RWPE1 (cell line): ENCODE measurements around the gene FAM193B.

Source experiments
- CTCF ChIA-PET: fragments of 350-600 bp; sonication (Branson Sonifier 250); formaldehyde crosslinking; extraction: SDS; loops from one replicate; lab custom pipeline; 2021; lab: Yijun Ruan, JAX
- POLR2A ChIA-PET: fragments of 400-600 bp; formaldehyde crosslinking; extraction: SDS; loops from one replicate; lab custom pipeline; 2020; ENCODE audit warnings: antibody characterized with exemption; ENCODE audit not compliant: low non-redundant PET; lab: Yijun Ruan, JAX
- DNase-seq: peaks from one replicate; pipeline ENCODE4 v3.0.0; 2012; ENCODE audit warnings: low spot score
- H3K27ac ChIP-seq: fragments of 450-650 bp; 2 replicates; pipeline ENCODE4 v1.5.1; 2017
- TF ChIP-seq, protein P1 (sequence below): fragments of 450-650 bp; conservative IDR thresholded peaks from 2 replicates; pipeline ENCODE4 v1.5.1; 2017; ENCODE audit warnings: low read depth, mild to moderate bottlenecking

FAM193B gene

DNA sequence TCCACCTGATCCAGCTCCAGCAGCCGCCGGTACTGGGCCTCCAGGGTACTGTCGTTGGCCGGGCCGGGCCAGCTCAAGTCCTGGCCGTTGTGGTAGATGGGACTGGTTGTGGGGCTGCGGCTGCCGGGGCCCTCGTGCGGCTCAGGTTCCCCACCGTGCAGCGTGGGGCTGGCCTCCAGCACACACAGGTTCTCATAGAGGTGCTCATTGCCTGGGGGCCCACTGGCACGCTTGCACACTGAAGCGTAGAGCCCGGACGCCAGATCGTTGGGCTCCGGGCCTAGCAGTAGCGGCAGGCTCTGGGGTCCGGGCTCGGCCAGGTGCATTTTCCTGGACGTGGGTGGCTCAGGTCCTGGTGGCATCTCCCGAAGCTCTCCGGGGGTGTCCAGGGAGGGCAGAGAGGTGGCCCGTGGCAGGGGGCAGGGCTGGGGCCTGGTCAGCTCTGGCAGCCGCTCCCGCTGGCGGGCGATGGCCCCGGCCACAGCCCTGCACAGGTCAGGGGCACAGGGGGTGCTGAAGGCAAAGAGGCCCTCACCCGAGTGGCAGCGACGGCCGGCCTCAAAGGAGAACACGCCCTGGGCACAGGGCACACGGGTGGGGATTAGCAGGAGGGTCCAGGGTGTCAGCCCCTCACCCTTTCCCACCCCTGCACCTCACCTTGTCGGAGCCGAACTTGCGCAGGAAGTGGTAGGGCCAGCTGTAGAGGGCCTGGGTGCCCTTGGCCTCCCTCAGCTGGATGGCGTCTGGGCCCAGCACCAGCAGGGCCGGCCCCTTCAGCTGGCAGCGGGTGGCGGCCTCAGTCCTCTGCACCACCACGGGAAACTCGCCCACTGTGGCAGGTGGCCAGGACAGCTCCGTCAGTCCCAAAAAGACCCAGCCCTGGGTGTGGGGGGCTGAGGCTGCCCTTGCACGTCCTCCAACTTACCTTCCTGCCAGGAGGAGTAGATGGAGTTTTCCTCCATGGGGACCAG is 50.0 kb downstream of the FAM193B start:
- TF ChIP-seq, protein P1, sequence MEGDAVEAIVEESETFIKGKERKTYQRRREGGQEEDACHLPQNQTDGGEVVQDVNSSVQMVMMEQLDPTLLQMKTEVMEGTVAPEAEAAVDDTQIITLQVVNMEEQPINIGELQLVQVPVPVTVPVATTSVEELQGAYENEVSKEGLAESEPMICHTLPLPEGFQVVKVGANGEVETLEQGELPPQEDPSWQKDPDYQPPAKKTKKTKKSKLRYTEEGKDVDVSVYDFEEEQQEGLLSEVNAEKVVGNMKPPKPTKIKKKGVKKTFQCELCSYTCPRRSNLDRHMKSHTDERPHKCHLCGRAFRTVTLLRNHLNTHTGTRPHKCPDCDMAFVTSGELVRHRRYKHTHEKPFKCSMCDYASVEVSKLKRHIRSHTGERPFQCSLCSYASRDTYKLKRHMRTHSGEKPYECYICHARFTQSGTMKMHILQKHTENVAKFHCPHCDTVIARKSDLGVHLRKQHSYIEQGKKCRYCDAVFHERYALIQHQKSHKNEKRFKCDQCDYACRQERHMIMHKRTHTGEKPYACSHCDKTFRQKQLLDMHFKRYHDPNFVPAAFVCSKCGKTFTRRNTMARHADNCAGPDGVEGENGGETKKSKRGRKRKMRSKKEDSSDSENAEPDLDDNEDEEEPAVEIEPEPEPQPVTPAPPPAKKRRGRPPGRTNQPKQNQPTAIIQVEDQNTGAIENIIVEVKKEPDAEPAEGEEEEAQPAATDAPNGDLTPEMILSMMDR = no peak
- no peak for DNase-seq
- POLR2A ChIA-PET = interaction anchor here (1.2 kb wide), 1 partner anchor 11 kb away, joined by 7 read pairs; no protein-coding TSS in a partner anchor
- CTCF ChIA-PET = interaction anchor here (0.6 to 3.4 kb wide), 3 partner anchors 10 to 101 kb away, joined by 3 to 14 read pairs (median 4); no protein-coding TSS in a partner anchor
- H3K27ac ChIP-seq = peak overlapping the region; percentile 82

DNA sequence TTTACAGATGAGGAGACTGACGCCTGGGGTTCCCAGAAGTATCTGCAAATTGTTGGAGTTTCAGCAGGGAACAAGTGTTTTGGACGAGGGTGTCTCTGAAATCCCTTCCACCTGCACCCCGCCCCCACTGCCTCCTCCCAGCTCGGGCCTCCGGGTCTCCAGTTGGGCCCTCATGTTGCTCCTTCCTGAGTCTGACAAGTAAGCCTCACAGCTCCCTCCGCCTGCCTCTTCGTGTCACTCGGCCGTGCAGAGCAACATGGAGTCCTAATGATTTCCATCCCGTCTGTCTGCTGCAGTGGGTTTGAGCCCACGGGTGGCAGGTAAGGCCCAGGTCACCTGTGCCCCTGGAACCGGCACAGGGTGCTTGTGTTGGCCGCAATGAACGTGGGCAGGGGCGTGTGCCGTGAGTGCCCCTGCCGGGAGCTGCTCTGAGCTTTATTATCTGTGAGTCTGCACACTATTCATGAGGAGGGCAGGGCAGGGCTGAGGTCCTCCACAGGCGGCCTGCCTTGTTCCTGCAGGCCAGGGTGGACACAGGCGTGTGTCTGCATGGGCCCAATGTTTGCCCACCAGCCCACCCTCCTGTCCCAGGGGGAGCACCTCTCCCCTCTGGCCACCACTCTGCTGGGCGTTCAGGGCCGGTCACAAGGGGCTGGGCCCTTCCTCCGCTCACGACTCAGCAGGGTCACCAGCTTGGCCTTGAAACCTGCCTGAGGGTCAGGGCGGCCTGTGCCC is 50.8 kb downstream of the FAM193B start:
- H3K27ac ChIP-seq = peak overlapping the region; percentile 82
- TF ChIP-seq, protein P1 = no peak
- CTCF ChIA-PET = interaction anchor here (0.5 to 3.4 kb wide), 6 partner anchors 9 to 185 kb away, joined by 3 to 14 read pairs (median 3); no protein-coding TSS in a partner anchor
- DNase-seq = no peak
- POLR2A ChIA-PET = no interaction called here

DNA sequence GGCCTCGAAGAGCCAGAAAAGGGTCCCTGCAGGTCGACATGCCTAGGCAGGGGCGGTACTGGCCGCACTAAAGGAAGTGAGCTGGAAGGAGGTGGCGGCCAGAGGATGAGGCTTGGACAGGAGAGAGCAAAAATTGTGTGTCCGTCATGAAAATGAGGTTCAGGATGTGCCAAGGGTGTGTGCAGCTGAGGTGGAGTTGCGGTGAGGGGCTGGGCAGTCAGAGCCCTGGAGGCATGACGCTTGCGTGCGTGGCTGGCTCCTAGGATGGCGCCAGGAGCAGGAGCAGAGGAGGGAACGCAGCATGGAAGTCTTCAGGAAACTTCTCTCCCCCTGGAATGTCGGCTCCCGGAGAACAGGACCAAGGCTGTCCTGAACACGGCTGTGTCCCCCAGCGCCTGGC is 51.5 kb downstream of the FAM193B start:
- DNase-seq = no peak
- H3K27ac ChIP-seq = peak overlapping the region; percentile 82
- CTCF ChIA-PET = interaction anchor here (0.5 to 3.4 kb wide), 5 partner anchors 8 to 193 kb away, joined by 3 to 14 read pairs (median 3); no protein-coding TSS in a partner anchor
- POLR2A ChIA-PET = no interaction called here
- TF ChIP-seq, protein P1 = no peak

DNA sequence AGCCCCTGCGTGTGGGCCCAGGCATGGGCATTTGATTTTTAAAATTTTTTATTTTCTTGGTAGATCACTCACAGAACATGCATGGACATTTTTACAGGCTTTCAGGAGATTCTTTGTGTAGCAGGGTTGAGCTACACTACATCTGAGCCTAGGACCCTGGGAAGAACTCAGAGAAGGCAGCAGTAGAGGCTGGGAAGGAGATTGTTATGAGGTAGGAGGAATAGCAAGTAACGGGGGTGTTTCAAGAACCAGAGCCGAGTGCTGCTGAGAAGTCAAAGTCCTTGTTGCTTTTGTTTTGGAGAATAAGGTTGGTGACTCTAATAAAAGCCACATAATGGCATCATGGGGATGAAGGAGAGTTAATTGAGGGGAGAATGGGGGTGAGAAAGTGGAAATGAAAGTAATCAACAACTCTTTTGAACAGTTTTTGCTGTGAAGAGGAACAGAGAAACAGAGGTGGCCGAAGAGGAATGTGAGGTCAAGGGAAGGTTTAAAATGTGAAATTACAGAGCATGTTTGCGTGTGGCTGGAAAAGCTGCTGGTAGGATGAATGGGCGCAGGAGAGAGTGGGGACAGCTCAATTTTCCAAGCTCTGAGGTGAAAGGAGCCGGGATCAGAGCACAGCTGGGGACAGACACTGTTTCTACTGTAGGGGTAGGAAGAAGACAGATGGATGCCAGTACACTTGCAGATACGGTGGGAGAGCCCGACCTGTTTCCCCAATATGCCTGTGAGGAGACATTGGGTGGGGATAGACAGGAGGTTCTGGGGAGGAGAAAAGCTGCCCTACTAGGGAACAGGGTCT is 52.3 kb downstream of the FAM193B start:
- TF ChIP-seq, protein P1 = no peak
- DNase-seq = no peak
- H3K27ac ChIP-seq = peak overlapping the region; percentile 82
- ChIA-PET POLR2A (no interaction called here), CTCF (interaction anchor here (0.6 to 3.4 kb wide), 17 partner anchors 9 to 201 kb away, joined by 3 to 21 read pairs (median 5); partner anchors contain the start of genes DDX41 and DOK3)

DNA sequence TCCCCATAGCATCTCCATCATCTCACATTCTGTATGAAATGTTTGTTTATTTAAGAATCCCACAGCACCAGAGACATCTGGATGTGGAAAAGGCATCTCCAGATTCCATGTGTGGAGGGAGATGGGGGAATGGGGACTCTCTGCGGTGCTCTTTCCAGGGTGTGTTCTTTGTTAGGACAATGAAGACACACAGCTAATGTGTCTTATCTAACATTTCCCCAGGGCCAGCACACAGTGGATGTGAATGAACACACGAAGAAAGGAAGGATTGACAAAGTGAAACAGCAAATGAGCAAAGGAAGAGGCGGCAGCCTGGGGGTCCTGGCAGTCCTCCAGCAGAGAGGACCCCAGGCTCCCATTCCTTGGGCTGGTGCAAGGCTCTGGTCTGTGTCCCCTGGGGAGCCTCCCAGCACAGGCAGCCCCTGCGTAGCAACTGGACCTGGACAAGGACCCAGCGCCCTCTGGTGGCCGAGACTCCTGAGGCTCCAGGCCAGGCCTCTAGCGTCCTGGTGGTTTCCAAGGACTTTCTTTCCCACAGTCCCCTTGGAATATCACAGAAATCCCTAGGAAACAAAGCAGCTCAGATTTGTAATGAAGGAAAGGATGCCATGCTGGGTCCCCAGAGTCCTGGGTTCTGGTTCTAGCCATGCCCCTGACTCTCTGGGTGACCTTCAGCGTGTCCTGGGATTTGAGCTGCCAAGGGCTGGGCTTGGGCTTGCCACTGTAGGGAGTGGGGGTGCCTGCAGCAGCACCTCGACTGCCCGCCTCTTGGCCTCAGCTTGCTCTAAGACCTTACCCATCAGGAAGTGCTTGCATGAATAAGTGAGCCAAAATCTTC is 53.5 kb downstream of the FAM193B start:
- H3K27ac ChIP-seq = peak overlapping the region; percentile 52
- DNase-seq = peak; percentile 78
- CTCF ChIA-PET = interaction anchor here (0.6 to 2.0 kb wide), 22 partner anchors 9 to 200 kb away, joined by 3 to 21 read pairs (median 5); partner anchors contain the start of genes DBN1, DDX41 and DOK3
- POLR2A ChIA-PET = no interaction called here
- TF ChIP-seq, protein P1 = peak; percentile 99
